Hippocampal formation (tissue), 2 donors: ENCODE results near the gene ZNF507.
"Not testable (repeated sequence)": the region's sequence is repeated elsewhere in the genome, so short reads cannot be mapped to it uniquely, and the experiment has no call there.

Experiments used
- DNase-seq, 2 donors: peaks; one replicate each; lab custom pipeline; 2025; lab: John Stamatoyannopoulos, UW

Gene ZNF507

GRCh38 chr19:32407004-32407992 is 61.9 kb downstream of the ZNF507 start:
- DNase-seq: peak; percentile 16 to 65

GRCh38 chr19:32415246-32415645 is 69.8 kb downstream of the ZNF507 start:
- no peak for DNase-seq

- DNase-seq: no peak
Observed at GRCh38 chr19:32415669-32416068, 70.3 kb downstream of the ZNF507 start.

GRCh38 chr19:32416749-32417456 is 71.5 kb downstream of the ZNF507 start:
- no peak for DNase-seq

- DNase-seq: no peak
Observed at GRCh38 chr19:32418155-32418554, 72.7 kb downstream of the ZNF507 start.

GRCh38 chr19:32421589-32422361 is 76.4 kb downstream of the ZNF507 start:
- DNase-seq: no peak

GRCh38 chr19:32422435-32422834 is 77.0 kb downstream of the ZNF507 start:
- DNase-seq: no peak

- DNase-seq: not testable (repeated sequence)
Observed at GRCh38 chr19:32423944-32424343, 78.5 kb downstream of the ZNF507 start.

- no peak for DNase-seq
Observed at GRCh38 chr19:32427536-32427935, 82.1 kb downstream of the ZNF507 start.

GRCh38 chr19:32436692-32437091 is 91.3 kb downstream of the ZNF507 start:
- no peak for DNase-seq

GRCh38 chr19:32437096-32437495 is 91.7 kb downstream of the ZNF507 start:
- DNase-seq: no peak
